KG1 (cell line): ENCODE measurements around the gene SDHA.
"Not testable (repeated sequence)": the region's sequence is repeated elsewhere in the genome, so short reads cannot be mapped to it uniquely, and the experiment has no call there.

Experiments
- DNase-seq: peaks from one replicate; lab custom pipeline; 2025; lab: John Stamatoyannopoulos, UW

The SDHA gene

GRCh38 chr5:198516-199196 lies 19.5 kb upstream of the SDHA start:
- no peak for DNase-seq

DNA sequence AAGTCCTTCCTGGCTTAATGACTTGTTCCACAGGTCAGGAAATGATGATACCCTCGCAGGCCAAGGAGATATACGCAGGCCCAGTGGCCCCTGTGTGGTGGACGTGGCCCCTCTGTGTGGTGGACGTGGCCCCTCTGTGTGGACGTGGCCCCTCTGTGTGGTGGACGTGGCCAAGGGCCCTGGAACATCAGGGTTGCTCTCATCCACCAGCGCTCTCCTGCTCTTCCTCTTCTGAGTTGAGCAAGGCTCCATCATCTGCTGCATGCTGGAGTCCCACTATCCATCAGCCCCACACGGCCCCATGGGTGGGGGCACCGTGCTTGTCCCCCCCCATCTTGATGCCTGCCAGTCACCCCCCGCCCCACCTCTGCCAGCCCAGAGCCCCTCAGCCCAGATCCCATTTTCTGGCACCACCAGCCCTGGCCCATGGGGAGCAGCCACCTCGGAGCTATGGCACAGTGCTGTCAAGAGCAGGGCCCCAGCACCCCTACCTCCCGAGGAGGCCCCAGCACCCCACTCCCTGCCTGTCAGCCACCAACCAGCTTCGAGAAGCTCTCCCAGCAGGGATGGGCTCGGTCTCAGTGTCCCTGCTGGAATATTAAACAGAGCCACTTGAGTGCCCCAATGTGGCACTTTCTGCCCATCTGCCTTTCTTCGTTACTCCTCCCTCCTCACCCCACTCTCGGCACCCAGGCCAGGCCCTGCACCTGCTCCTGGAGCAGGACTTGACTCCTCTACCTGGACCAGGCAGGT lies 18.7 kb upstream of the SDHA start:
- DNase-seq, result no peak

GRCh38 chr5:199950-200645 lies 18.0 kb upstream of the SDHA start:
- no peak for DNase-seq

- no peak for DNase-seq
Observed at GRCh38 chr5:200985-201384, 17.1 kb upstream of the SDHA start.

GRCh38 chr5:201672-202071 lies 16.4 kb upstream of the SDHA start:
- no peak for DNase-seq

- no peak for DNase-seq
Observed at GRCh38 chr5:203246-203930, 14.7 kb upstream of the SDHA start.

DNA sequence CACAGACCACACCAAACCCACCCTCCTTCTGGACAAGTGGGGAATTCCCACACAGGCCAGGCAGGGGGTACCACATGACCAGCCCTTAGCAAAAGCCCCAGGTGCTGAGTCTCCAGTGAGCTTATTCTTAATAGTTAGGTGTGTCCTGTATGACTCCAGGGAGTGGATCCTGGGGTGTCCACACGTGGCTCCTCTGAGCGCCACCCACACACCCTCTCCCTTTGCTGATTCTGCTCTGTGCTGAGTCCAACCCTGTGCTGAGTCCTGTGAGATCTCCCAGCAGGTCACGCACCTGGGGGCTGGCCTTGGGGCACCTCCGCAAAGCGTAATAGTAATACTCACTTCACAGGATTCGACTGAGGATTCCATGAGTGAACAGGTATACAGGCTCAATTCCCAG lies 14.1 kb upstream of the SDHA start:
- no peak for DNase-seq

- DNase-seq, result no peak
Observed at GRCh38 chr5:204462-204861, 13.7 kb upstream of the SDHA start.

- DNase-seq, result no peak
Observed at GRCh38 chr5:204966-205670, 13.0 kb upstream of the SDHA start.

GRCh38 chr5:206406-206805 lies 11.7 kb upstream of the SDHA start:
- DNase-seq, result no peak

DNA sequence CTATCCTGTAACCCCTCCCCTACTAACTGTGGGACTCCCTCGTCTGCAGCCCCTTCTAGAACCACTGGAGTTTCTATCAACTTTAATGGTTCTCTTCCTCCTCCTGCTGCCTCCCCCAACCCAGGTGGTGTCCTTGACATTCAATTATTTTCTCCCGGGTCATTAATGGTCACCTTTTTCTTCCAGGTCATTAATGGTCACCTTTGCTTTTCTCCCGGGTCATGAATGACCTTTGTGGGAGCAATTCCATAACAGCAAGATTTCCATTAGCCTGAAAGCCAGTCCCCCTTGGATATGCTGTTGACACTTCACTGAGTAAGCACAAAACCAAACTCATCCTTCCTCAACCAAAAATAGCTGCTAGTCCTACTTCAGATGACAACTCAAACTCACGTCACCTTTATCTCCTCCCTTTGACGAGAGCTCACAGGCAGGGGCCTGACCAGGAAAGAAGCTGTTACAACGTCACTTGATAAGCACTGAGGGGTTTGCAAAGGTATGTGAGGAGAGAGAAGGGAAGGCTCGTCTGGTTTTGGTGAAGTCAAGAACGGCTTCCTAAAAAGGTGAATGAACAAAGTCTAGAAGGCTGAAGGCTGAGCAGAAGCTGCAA lies 11.1 kb upstream of the SDHA start:
- DNase-seq, result no peak

- DNase-seq, result no peak
Observed at GRCh38 chr5:207599-207998, 10.5 kb upstream of the SDHA start.

DNA sequence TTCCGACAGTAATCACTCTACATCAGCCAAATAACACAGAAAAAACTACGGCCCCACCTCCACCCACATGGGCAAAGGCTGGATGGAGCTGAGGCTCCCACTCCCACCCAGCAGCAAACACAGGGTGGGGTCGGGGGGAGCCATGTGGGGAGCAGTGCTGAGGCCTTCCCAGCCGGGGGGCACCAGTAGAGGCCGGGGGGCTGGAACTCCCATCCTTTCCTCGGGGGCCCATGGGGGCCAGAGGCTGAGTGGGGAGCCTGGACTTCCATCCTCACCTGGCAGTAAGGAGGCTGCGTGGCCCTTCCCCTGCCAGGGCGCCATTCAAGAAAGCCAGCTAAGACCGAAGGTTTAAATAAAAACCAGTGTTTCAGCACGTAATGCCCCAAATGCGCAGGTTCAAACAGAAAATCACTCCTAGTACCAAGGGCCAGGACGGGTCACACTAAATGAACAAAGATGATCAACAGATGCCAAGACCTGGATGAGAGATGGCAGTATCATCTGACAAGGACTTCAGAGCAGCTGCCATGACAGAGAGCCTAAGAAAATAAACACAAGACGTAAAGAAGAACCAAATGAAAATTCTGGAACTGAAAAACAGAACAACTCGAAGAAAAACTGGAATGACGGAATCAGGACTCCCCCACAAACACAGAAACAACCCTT lies 9.5 kb upstream of the SDHA start:
- DNase-seq, result no peak

DNA sequence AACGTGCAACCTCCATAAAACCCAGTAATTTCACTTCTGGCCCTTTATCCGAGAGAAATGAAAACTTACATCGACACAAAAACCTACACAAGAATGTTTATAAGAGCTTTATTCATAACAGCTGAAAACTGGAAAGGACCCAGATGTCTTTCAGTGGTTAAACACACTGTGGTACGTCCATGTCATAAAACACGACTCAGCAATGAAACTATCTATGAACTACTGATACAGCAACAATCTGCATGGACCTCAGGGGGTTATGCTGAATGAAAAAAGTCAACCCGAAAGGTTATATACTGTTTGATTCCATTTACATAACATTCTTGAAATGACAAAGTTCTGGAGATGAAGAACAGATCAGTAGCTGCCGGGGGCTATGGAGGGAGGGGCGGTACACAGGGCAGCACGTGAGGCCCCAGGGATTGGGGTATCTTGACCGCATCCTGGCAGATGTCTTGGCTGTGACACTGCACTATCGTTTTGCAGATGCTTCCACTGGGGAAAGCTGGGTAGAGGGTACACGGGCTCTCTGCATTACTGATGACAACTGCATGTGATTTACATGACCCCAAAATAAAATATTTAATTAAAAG lies 4.2 kb upstream of the SDHA start:
- DNase-seq, result no peak

- not testable (repeated sequence) for DNase-seq
Observed at GRCh38 chr5:215256-215655, 2.9 kb upstream of the SDHA start.

GRCh38 chr5:216076-216475 lies 2.0 kb upstream of the SDHA start:
- not testable (repeated sequence) for DNase-seq

- no peak for DNase-seq
Observed at GRCh38 chr5:218457-219291, 554 bp downstream of the SDHA start.

DNA sequence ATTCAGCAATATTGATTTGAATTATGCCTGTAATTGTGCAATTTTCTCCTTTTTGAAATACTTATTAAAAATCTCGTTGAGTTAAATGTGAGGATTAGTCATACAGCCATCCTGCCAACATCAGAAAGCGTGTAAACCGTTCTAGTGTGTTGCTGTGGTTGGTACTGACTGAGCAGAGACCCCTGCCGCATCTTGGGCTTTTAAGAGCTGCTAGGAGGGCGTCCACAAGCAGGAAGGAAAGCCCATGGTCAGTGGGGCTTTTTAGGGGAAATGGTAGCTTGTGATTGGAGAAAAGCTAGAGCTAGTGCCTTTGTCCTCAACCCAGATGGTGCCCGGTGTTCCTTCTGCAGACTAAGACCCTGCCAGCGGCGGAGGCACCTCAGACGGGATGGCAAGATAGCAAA lies 1.3 kb downstream of the SDHA start:
- DNase-seq, result peak; percentile 33

DNA sequence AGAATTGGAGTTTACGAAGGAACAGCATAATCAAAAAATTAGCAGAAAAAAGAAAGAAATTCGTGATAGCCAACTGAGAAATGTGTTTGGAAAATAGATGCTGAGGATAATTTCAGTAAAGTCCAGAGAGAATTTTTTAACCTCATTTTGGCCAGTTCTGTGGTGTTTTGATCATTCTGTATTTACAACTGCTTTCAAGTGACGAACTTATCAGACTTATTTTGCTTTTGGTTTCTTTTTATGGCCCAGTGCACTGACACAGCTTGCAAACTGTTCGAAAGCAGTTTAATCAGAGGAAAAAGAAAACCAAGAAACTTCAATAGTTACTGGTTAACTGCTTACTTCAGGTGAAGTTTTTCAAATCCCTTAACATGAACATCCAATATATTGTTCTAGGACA lies 1.9 kb downstream of the SDHA start:
- DNase-seq, result no peak
